ENCODE results near the gene SDK1.
"Not testable (repeated sequence)": the region's sequence is repeated elsewhere in the genome, so short reads cannot be mapped to it uniquely, and the experiment has no call there.

Gene SDK1

DNA sequence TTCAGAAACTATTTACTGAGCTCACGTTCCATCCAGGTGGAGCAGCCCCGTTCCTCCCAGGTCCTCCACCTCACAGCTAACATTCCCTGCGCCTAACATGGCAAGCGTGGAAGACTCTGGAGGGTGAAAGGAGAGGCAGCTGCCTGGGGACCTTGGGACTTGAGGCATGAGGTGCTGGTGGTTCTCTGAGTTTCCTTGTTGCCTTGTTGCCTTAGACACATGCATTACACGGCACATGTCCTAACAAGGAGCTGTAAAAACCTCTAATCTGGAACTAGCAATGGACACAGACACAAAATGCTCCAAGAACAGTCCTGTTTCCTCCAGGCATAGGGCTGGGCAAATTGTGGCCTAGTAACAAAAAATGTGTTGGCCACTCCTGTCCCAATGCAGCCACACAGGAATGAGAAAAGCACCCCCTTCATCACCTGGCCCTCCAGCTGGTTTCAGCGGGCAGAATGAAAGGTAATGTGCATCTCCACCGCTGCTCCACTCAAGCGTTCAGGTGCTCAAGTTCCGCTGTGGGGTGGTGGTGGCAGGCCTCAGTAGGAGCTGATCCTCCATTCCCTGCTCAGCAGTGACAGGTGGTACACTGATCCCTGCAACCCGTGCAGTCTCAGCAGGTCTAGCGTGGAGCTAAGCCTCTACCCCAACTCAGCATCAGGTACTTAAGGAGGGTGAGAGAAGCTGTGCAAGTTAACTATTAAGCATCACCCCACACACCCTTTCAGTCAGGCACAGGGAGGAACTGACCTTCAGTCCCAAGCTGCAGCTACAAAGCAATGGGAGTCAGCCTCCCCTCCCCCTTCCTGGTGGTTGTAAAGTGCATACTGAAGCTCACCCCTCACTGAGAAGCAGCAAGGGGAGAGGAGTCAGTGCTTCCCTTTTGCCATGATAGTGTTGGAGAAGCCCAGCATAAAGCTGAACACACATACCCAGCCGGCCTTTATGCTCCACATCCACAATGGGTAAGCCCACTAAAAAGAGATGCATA is 382.8 kb downstream of the SDK1 start:
- no peak for FAIRE-seq

DNA sequence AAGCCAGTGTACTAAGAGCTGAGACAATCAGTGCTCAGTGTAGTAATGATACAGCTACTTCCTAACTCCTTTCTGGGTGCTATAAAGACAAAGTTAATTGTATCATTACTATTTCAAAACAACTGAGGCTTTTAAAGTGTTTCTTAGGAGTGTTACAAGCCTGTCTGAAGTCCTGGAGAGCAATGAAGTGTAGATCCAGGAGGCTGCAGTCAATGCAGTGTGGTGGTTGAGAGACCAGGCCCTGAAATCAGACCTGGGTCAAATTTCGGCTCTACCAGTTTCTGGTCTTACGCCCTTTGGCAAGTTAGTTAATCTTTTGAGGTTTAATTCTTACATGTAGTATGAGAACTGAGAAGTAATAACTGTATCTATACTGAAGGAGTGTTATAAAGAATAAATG is 387.0 kb downstream of the SDK1 start:
- no peak for FAIRE-seq

DNA sequence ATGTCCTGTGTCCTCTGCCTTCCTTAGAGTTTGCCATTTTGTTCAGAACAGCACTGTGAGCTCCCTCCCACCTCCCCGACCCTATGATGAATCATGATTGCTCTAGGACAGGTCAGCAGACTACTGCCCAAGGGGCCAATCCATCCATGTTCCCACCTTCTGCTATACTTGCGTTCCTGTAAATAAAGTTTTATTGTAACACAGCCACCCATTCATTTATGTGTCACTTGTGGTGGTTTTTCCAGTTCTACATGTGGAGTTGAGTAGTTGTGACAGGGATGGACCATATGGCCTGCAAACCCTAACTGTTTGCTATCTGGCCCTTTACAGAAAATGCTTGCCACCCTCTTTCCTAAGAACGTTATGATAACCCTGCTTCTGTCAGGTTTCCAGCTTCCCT is 387.8 kb downstream of the SDK1 start:
- no peak for FAIRE-seq

DNA sequence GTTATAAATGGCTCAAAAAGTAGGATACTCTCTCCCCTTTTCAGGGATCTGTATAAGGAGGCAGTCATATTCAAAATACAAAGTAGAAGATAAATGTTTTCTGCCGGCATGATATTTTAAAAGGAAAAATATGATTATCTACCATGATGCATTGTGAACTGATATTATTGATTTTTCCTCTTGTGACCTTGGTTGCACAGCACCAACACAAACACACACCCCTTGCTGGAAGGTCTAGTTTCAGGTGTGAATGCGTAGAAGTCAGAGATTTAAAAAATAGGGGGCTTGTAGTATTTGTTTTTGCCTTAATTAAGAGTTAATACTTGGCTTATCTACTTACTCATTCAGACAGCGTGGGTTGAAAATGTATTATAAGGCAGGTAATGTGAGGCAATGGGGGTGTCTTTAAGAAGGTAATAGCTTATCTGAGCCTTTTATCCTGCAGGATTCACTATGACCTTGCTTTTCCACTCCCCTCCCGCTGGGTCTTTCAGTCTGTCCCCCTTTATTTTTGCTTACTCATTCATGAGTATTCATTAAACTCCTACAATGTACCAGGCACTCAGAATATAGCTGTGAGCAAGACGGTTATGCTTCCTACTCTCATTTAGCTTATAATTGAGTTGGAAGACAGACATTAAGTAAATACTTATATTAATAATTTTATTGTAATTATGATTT is 390.6 kb downstream of the SDK1 start:
- no peak for FAIRE-seq

- no peak for FAIRE-seq
These were observed 394.6 kb downstream of the SDK1 start for GRCh38 chr7:3695602-3696001.

DNA sequence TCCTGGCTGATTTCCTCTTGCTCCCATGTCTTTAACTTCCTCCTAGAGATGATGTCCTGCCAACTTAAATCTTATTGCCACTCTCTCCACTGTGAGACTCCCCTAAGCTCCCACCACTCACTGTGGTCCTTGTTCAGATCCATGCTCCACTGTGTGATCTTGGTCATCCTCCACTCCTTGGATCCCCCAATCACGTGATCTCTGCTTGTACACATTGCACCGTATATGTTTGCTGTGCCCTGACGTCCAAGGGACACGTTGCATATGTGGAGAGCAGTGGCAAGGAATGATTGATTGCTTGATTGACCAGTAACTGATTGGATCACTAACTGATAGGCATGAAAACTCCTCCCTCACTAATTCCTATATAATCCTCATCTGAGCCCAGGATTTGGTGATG is 395.1 kb downstream of the SDK1 start:
- FAIRE-seq: no peak

- FAIRE-seq: no peak
These were observed 396.4 kb downstream of the SDK1 start for GRCh38 chr7:3697472-3697871.

- no peak for FAIRE-seq
These were observed 404.2 kb downstream of the SDK1 start for GRCh38 chr7:3705258-3705657.

- FAIRE-seq: not testable (repeated sequence)
These were observed 405.0 kb downstream of the SDK1 start for GRCh38 chr7:3706091-3706490.

DNA sequence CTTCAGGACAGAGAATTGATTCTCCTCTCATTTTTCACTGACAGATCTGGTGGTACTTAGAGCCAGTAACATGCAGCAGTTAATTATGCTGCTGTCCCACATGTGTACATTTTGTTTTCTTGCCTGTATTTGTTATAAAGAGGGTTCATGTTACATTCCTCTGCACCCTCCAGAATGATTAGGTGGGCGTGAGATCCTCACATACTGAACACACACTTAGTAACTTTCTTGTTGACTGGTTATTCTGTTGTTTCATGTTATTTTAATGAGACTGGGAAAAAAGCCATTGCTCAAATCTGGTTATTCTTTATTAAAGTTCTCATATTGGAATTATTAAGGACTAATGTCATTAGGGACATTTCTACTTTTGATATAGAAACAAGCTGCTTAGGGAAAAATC is 409.1 kb downstream of the SDK1 start:
- no peak for FAIRE-seq

- no peak for FAIRE-seq
These were observed 409.5 kb downstream of the SDK1 start for GRCh38 chr7:3710531-3710930.

DNA sequence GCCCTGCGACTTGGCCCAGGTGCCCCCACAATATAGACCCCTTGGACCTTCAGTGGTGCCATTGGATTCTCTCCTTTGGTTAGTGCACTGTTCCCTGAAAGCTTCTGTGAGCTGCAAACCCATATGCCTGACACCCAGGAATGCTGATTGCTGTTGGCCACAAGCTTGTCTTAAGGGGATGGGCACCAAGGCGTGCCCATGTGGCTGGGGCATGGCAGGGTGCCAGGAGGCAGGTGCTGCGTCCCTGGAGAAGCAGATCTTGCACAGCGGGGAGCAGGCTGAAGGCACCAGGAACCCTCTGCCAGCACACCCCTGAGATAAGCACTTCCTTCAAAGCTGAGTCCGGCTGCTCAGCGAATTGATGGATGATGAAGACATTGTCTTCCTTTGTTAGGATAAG is 411.8 kb downstream of the SDK1 start:
- FAIRE-seq: no peak

- no peak for FAIRE-seq
These were observed 420.4 kb downstream of the SDK1 start for GRCh38 chr7:3721422-3721821.

GRCh38 chr7:3722396-3722922 is 421.4 kb downstream of the SDK1 start:
- no peak for FAIRE-seq

DNA sequence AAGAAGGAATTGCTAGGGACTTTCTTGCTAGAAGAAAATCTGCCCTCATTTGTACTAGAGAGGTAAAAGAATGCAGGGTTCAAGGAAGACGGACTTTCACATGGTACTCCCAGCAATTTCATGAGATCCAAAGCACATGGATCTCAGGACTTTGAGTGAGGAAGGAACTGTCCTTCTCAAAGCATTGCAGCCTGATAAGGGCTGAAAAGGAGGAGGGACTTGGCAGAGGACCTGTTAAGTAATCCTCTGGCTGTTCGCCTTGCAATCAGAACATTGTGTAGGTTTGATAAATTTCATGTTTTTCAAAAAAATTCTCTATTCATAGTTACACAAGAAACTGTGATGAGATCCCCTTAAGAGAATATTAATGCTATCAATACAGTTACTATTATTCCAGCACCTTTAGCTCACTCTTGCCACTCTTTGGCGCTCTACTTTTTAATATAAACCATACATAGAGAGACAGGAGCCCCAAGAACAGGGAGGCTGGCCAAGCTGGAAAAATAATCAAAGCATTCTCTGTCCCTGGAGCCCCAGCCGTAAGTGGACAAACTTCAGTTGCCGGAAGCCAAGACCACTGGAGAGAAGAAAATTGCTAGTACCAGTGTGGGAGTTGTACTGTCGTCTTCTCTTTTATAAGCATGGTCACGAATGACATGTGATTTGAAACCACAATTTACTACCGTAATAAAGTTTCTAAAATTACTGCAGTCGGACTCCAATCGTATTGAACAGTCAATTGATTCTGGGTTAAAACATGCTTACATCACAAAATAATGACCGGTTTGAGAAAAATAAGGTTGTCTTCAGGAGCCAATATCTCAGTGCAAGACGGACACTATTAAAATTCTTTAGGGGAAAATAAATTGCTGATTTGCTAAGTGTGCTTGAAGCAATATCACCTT is 424.4 kb downstream of the SDK1 start:
- FAIRE-seq: no peak

- FAIRE-seq: no peak
These were observed 429.2 kb downstream of the SDK1 start for GRCh38 chr7:3730276-3730675.

DNA sequence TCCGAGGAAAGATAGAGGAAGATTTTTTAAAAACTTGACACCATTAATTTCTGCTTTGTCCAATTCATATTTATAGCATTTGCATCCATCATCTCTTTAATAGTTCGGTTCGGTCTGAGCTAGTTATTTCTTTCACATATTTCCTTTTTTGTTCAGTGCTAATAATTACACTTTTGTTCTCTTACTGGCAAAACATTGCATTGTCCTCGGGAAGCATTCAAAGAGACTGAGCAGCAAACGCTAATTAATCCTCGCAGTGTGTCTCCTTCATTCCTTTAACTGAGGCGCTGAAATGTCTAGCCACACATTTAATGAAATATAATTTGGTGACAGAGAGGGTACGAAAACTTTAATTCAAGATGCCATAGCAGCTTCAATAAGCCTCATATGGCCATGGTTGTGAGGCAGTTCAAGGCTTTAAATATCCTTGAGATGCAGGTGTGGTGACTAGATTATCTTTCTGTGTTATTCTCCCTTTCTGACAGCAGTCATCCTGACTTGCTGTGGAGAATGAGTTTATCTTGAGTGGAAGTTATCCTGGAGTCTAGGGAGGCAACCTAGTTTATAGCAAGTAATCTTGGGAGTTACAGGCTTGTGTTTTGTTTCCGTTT is 431.4 kb downstream of the SDK1 start:
- FAIRE-seq: no peak

- no peak for FAIRE-seq
These were observed 432.6 kb downstream of the SDK1 start for GRCh38 chr7:3733541-3734140.

DNA sequence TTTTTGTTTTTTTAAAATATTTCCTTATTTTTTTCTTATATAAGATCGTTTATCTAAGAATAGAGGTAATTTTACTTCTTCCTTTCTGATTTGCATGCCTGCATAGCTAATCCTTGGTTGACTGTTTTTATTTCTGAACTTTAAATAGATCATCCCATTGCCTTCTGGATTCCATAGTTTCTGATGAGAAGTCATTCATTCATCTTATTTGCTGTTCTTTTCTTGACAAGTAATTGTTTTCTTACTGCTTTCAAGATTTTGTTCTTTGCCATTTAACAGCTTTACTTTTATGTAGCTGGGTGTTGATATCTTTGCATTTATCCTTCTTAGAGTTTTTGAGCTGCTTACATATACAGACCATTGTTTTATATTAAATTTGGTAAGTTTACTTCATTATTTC is 437.9 kb downstream of the SDK1 start:
- no peak for FAIRE-seq

DNA sequence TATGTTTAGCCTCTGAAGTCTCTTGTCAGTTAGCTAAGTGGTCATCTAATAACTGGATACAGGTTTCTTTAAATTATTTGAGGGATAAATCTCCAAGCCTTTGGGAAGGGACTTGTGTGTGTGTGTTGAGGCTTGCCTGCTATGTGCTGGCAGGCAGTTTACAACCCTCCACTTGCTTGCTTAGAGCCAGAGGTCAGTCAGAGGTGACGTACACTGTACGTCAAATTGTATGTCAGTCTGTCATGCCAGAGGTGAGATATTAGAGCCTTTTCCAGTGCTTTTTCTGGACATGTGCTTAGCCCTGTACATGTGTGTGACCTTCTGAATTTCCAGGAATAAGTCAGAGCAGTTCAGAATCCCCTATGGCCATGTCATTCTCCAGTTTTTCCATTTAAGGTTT is 438.9 kb downstream of the SDK1 start:
- FAIRE-seq: no peak

DNA sequence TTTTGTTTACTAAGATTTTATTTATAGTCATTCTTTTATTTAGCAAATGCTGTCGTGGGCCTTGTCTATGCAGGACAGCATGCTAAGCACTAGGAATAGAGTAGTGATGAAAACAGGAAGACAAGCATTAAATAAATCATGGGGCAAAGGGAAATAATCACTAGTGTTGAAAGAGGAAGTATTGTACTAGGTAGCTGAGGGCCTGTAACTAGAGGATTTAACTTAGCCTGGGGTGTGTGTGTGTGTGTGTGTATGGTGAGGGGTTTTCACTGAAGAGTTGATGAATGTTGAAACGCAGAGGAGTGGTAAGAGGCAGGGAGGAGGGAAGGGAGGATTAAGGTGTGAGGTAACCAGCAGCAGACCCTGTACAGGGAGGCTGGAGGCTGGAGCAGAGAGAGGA is 446.4 kb downstream of the SDK1 start:
- FAIRE-seq: no peak

GRCh38 chr7:3748389-3748788 is 447.3 kb downstream of the SDK1 start:
- no peak for FAIRE-seq

Measured in G401.6 (cell line).